Stimulated activated CD4-positive, alpha-beta T cell treated with anti-CD3 and anti-CD28 coated beads, Interleukin-1b, Interleukin-23, amount 100 ng/mL, for 48 hours (primary cell): ENCODE measurements around the gene RABL3.
"Not testable (repeated sequence)": the region's sequence is repeated elsewhere in the genome, so short reads cannot be mapped to it uniquely, and the experiment has no call there.

Source experiments
- DNase-seq: peaks from one replicate; pipeline ENCODE4 v3.0.0-alpha.2; 2020

Gene RABL3

DNA sequence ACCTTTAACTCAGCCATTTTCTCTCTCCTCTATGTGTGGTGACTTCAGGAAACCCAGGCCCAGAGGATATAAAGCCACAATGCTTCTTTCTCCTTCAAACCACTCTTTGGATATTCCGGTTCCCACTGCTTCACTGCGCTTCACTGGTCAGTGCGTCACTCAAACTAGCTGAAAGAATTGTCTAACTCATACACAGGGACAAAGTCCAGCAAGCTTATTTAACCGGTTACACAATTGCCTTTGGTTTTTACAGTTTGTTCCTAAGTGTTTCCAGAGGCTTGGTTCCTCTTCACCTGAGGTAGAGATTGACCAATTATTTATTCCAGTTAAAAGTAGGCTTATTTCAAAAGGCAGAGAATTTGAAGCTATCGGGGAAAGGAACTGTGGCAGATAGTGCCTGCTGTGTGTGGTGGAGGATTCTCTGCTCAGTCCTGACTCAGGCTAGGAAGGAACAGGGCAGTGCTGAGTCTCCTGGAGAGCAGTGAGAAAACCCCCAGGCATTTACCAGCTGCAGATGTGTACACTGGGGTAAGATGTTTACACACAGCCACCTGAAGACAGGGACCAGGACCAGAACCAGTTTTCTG is 60.1 kb downstream of the RABL3 start, which contains the start of gene HGD:
Gene HGD, minus strand, starts transcription at position 145 of the 587 bp plus-strand sequence. Its CDS starts 128 bp downstream, at position 17.
- DNase-seq = no peak

DNA sequence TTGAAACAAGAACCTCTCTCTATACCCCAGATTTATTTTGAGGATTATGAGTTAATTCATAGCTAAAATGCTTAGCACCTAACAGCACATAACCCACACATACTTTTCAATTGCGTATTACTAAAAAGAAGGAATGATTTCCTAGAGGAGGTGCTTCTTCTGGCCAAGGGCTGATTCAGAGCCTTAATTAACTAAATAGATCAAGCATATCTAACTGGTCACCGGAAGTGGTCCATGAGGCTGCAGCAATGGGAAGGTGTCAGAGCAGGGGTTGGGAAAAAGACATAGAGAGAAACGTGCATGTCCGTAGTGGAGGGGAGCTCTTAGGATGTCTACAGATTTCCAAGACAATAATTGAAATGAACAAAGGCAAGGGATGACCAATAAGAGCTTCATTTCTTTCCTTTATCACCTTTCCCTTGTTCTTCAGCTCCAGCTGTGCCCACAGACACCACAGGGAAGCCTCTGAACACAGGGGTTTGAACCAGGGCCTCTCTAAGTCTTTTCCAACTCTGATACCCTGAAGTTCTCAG is 60.7 kb downstream of the RABL3 start:
- DNase-seq = no peak

DNA sequence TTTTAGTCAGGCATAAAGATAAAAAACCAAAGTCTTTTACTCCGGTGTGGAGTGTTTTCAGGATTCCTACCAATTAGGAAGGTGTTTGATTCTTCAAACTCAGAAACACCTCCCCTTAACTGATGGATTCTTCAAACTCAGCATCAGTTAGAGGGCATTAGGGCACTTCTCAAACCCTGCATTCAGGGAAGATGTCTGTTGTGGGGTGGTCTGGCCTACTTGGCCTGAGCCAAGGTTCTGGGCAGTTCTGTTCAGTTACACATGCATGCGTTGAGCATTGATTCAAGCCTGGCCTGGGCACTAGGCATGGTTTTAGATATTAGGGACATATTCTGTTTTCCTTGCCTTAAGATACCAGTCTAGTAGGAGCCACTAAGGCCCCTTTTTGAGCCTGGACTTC is 61.3 kb downstream of the RABL3 start:
- DNase-seq = no peak

- no peak for DNase-seq
These were observed 62.0 kb downstream of the RABL3 start for GRCh38 chr3:120680193-120680894.

GRCh38 chr3:120678984-120679383 is 63.3 kb downstream of the RABL3 start:
- no peak for DNase-seq

GRCh38 chr3:120678331-120678947 is 63.9 kb downstream of the RABL3 start:
- no peak for DNase-seq

GRCh38 chr3:120677193-120677592 is 65.1 kb downstream of the RABL3 start:
- not testable (repeated sequence) for DNase-seq

GRCh38 chr3:120673116-120673515 is 69.2 kb downstream of the RABL3 start:
- DNase-seq = no peak

DNA sequence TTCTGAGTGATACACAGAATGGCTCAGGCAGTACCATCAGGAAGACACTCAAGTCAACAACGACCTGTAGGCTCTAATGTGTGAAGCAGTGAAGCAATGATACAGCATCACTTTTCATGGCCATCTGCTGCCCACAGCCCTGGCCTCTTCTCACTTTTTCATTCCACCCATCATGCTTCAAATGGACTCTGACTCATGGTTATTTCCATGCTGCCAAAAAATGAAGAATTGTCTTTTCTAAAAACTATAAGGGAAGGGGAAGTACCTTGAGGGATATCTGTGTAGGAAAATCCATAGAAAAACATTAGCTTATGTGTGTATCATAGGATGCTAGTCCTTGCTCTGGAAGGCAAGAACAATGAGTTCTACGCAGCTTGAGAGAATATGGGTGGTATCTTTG is 71.7 kb downstream of the RABL3 start:
- DNase-seq = no peak

DNA sequence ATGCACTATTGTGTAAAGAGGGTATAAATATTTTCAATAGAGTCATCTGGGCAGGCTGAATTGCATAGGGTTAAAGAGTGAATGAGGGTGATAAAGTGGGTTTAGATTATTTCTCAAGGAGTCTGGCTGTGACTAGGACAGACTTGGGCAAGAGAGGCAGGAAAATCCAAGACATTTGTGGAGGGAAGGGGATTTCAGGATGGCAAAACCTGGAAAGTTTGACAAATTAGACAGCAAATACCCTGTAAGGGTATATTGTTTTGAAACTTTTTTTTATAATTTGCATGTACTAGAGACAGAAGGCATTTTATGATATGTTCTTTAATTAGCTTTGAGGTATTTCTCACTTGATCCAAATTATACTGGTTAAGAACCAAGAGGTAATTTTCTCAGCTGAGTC is 77.4 kb downstream of the RABL3 start:
- DNase-seq = no peak

- no peak for DNase-seq
These were observed 80.4 kb downstream of the RABL3 start for GRCh38 chr3:120661945-120662344.

DNA sequence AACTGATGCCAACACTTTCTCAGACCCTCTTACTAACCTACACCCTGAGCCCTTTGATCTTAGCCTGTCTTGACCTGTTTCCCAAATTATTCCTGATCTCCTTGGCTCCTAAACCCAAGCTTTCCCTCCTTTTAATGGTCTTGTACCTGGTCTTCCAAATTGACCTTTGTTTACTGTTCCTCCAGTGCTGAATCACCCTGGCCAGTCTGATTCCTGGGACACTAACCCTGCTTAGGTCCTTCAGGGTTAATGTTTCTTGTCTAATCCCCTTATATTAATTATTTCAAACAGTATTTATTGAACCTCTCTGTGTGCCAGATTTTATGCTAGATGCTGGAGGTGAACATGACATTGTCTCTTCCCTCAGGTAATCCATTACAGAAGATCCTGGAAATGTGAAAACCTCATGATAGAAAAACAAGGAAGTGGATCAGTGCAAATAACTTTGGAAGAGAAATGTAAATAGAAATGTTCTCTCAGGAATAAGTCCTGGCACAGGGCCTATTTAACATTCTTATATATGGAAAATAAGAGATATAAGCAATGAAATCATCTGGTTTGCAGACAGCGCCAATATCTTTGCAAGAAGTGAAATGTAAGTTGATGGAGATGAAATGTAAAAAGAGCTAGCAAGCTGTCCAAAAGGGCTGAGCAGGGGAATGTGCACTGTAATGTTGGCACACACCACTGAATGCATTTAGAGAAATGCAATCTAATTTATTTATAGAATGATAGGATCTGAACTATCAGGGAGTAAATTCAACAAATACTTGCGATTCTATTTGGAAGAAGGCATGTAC is 81.0 kb downstream of the RABL3 start:
- no peak for DNase-seq

GRCh38 chr3:120659834-120660233 is 82.5 kb downstream of the RABL3 start:
- DNase-seq = no peak

GRCh38 chr3:120659285-120659684 is 83.0 kb downstream of the RABL3 start:
- no peak for DNase-seq

DNA sequence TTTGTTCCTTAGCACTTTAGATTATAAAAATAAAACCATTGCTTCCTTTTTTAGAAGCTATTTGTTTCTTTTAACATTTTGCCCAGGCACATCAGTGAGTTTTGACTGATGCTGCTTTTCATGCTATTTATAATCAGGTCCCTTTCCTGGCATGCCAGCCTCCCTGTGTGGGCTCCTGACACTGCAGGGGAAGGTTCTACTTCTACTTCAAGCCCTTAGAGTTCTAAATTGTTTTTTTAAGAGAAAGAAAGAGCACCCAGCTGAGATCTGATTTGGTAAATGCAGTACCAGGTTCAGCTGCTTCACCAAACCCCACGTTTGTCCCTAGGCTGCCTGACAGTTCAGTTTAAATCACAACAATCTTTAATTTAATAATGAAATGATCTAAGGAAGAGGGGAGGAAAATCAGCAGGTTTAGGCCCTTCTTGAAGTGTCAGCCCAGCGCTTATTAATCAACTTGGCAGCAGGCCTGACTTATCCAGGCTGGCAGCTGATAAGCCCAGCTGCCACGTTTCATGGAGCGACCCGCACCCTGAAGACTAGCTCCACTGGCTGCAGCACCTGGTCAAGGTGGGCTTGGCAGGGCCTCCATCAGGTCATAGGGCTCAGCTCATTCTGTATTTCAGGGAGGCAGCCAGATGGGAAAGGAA is 89.3 kb downstream of the RABL3 start:
- no peak for DNase-seq

DNA sequence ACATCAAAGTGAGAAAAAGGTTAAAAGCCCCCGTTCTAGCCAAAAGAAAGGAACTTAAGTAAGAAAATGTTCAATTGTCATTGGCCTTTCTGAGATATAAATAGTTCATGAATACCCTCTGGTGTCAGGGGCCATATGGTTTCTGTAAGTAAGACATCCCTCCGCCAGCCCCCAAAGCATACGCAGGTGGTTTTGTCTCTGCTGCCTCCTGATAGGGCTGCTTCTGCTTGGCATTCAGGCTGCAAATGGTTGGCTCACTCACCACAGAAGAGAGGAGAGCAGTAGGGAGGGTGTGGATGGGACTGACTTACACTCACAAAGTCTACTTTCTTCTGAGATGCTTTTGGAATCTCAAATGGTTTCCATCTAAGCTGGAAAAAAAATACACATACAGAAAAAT is 90.0 kb downstream of the RABL3 start:
- no peak for DNase-seq

DNA sequence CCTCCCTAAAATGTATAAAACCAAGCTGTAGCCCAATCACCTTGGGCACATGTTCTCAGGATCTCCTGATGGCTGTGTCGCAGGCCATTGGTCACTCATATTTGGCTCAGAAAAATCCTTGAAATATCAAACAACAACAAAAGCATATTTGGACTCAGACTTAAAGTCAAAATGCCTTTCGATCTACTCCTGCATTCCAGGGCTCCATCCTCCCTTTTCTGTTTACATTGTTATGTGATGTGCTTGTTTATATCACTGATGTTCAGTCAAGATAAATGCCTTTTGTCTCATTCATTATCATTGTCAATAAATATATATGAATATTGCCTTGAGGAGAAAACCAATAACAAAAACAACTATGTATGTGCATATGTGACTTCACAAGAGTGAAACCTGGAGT is 92.0 kb downstream of the RABL3 start:
- no peak for DNase-seq

DNA sequence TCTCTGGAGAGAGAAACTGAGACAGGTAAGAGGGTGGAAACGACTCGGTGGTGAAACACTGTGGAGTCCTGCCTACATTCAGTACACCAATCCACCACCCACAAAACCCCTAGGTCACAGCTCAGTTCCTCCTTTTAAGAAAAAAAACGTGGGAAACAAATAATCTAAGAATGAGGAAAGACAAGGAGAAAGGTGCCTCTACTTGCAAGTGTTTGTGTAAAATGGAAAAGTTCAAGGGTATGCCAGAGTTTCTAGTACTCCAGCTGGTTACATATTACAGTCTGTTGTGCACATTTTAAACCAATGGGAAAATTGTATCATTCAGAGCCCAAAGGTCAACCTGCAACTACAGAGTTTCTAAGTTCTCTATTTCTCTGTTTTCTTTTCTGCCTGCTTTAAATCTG is 92.5 kb downstream of the RABL3 start:
- DNase-seq = no peak

DNA sequence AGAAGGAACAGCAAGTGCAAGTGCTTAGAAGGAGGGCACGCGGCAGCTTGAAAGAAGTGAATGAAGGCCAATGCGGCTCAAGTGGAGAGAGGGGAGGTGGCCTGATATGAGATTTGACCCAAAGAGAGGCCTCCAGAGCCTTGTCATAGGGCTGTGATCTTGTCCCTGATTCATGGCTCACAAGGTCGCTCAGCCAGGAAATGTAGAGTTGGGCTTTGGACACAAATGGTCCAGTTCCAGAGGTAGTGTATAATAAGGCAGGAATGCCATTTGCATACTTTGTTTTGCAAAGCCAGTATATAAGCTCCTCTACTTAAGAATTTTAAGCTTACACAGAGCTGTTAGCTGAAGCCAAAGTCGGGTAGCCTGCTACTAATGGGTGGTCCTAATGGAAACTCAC is 94.0 kb downstream of the RABL3 start:
- no peak for DNase-seq

DNA sequence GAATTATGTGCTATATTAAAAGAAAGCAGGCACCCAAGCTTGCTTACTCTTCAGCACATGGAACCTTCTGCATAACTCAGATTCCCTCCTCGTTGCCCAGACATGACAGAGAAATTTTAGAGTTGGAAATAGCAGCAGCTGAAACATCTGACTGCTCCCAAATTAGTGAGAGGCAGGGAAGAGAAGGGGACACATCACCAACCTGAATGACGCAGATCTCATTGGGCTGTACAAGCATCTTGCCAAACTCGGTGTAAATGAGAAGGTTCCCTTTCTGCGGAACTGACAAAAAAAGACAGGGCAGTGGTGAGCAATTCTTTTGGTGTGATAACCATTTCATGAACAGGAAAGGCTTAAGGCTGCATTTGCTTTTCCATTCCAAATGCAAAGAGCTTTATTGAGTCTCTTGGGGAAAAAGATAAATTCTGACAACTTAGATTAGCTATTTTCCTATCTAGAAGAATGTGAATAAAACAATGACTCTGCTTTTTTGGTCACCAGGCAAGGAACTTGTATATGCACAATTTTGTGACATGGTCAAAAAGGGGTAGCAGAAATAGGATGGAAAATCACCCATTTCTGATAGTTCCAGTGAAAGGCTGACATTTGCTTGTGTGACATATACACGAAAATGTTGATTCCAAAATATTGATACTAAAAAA is 95.4 kb downstream of the RABL3 start:
- DNase-seq = no peak

DNA sequence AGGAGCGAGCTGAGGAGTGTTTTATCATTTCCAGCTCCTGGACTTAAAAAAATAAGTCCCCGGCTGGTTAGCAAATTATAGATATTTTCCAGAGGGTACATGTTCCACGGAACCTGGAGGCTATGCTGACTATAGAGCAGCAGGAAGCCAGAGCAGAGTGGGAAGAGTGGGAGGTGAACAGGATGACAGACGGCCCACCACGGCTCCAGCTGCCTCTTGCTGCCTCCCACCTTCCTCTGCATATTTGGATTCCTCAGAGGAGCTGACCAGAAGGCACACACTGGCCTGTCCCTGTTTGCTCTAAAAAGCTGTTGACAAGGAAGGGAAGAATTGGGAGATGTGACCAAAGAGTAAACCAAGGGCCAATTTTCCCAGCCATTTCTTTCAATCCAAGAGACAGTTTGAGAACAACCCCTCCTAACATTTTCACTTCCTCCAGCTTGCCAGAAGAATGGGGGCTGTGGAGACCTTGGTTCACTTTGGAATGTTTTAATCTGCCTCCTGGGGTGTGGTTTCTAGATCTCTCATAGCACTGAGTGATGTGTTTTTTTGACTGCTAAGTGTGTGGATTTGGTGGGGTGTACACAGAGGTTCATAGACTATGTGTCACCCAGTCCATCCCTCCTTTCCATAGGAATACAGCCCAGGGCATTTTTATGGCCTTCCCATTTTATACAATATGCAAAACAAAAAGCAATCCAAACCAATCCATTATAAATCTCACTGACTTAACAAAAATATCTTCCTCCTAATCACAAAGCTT is 97.1 kb downstream of the RABL3 start:
- DNase-seq = no peak
